Osteoblast (primary cell): ENCODE measurements around the gene ADAR. TPM values are rescaled to one million over a fixed set of nuclear protein-coding genes. Genes with fewer than 3 reads are reported as not detected.

Source experiments
- DNase-seq: peaks from one replicate; pipeline ENCODE4 v3.0.0; 2011; ENCODE audit warnings: low spot score, mixed read lengths; ENCODE audit not compliant: insufficient read length; ENCODE audit errors: missing footprints
- H2AFZ ChIP-seq: 2 replicates; pipeline ENCODE4 v1.6.0; 2011; ENCODE audit warnings: mild to moderate bottlenecking, low read length
- H3K27ac ChIP-seq: 2 replicates; pipeline ENCODE4 v1.5.1; 2011; ENCODE audit warnings: mild to moderate bottlenecking, low read depth, low read length, moderate library complexity
- H3K27me3 ChIP-seq: 2 replicates; pipeline ENCODE4 v1.6.0; 2012; ENCODE audit warnings: mild to moderate bottlenecking, control low read depth, inconsistent platforms, low read length, moderate library complexity; ENCODE audit not compliant: insufficient read depth
- H3K36me3 ChIP-seq: 2 replicates; pipeline ENCODE4 v1.5.1; 2011; ENCODE audit warnings: mild to moderate bottlenecking, low read length, control low read depth, moderate library complexity; ENCODE audit not compliant: insufficient read depth
- H3K4me1 ChIP-seq: 2 replicates; pipeline ENCODE4 v1.5.1; 2011; ENCODE audit warnings: mild to moderate bottlenecking, low read length, control low read depth, moderate library complexity; ENCODE audit not compliant: insufficient read depth
- H3K4me2 ChIP-seq: 2 replicates; pipeline ENCODE4 v1.6.0; 2011; ENCODE audit warnings: mild to moderate bottlenecking, low read length; ENCODE audit not compliant: insufficient read depth
- H3K4me3 ChIP-seq: fragments of 200-600 bp; sonication (generic); 3 replicates; pipeline ENCODE4 v1.5.1; 2012; ENCODE audit warnings: mild to moderate bottlenecking, low read length, inconsistent platforms; ENCODE audit not compliant: insufficient read depth
- H3K79me2 ChIP-seq: 2 replicates; pipeline ENCODE4 v1.6.0; 2012; ENCODE audit warnings: mild to moderate bottlenecking, low read length, control low read depth, inconsistent platforms; ENCODE audit not compliant: insufficient read depth
- H3K9me3 ChIP-seq: 2 replicates; pipeline ENCODE4 v1.5.1; 2011; ENCODE audit warnings: low read depth, low read length, control low read depth
- H4K20me1 ChIP-seq: 2 replicates; pipeline ENCODE4 v1.6.0; 2012; ENCODE audit warnings: mild to moderate bottlenecking, low read length, control low read depth; ENCODE audit not compliant: insufficient read depth
- CTCF ChIP-seq: IDR thresholded peaks from 2 replicates; pipeline ENCODE4 v1.5.1; 2011; ENCODE audit warnings: mild to moderate bottlenecking, low read depth, low read length, moderate library complexity; ENCODE audit errors: extremely low read depth
- total RNA-seq: library from RNA; depleted of rRNA; stranded (reverse); fragments of >200 nt; gene quantifications from 2 replicates; pipeline ENCODE4 v1.2.3, GENCODE V29; 2012

Gene ADAR
- total RNA-seq, 1 donor = 118 TPM

- Histone ChIP-seq H3K4me1 (peaks cover 26% of the 10 kb centered on the region), H3K4me3 (peak overlapping the region; percentile 84), H3K9me3 (no peaks in the 10 kb centered on the region), H3K27me3 (no peaks in the 10 kb centered on the region), H3K36me3 (peaks cover 45% of the 10 kb centered on the region), H4K20me1 (peaks cover 32% of the 10 kb centered on the region), H3K27ac (peak overlapping the region; percentile 35), H2AFZ (no peak overlapping the region), H3K4me2 (peak overlapping the region; percentile 99), H3K79me2 (peaks cover 37% of the 10 kb centered on the region)
- TF ChIP-seq CTCF = no peak
- DNase-seq = peak; percentile 78
Observed at GRCh38 chr1:154556422-154556821, 51.6 kb downstream of the ADAR start.

- H3K4me2 ChIP-seq = no peak overlapping the region
- H4K20me1 ChIP-seq = peaks cover 42% of the 10 kb centered on the region
- H3K27ac ChIP-seq = no peak overlapping the region
- no peaks in the 10 kb centered on the region for H3K27me3 ChIP-seq
- H2AFZ ChIP-seq = no peak overlapping the region
- peaks cover 37% of the 10 kb centered on the region for H3K79me2 ChIP-seq
- no peak overlapping the region for H3K4me3 ChIP-seq
- H3K4me1 ChIP-seq = peaks cover 22% of the 10 kb centered on the region
- peak; percentile 59 for DNase-seq
- H3K9me3 ChIP-seq = no peaks in the 10 kb centered on the region
- no peak for TF ChIP-seq CTCF
- peaks cover 71% of the 10 kb centered on the region for H3K36me3 ChIP-seq
Observed at GRCh38 chr1:154553056-154554030, 54.6 kb downstream of the ADAR start.

GRCh38 chr1:154552036-154552435 lies 56.0 kb downstream of the ADAR start:
- Histone ChIP-seq H3K27me3 (no peaks in the 10 kb centered on the region), H3K79me2 (peaks cover 26% of the 10 kb centered on the region), H3K27ac (no peak overlapping the region), H3K36me3 (peaks cover 71% of the 10 kb centered on the region), H4K20me1 (peaks cover 35% of the 10 kb centered on the region), H3K9me3 (no peaks in the 10 kb centered on the region), H3K4me3 (no peak overlapping the region), H3K4me1 (peaks cover 15% of the 10 kb centered on the region), H2AFZ (no peak overlapping the region), H3K4me2 (no peak overlapping the region)
- TF ChIP-seq CTCF = no peak
- DNase-seq = no peak

- Histone ChIP-seq H3K36me3 (peaks cover 71% of the 10 kb centered on the region), H3K27me3 (no peaks in the 10 kb centered on the region), H3K27ac (no peak overlapping the region), H3K9me3 (no peaks in the 10 kb centered on the region), H3K4me2 (no peak overlapping the region), H4K20me1 (peaks cover 30% of the 10 kb centered on the region), H3K79me2 (peaks cover 20% of the 10 kb centered on the region), H3K4me3 (no peak overlapping the region), H2AFZ (no peak overlapping the region), H3K4me1 (peaks cover 10% of the 10 kb centered on the region)
- TF ChIP-seq CTCF = no peak
- DNase-seq = no peak
Observed at GRCh38 chr1:154551474-154551873, 56.5 kb downstream of the ADAR start.
